Activated CD4-positive, alpha-beta T cell treated with anti-CD3 and anti-CD28 coated beads for 48 hours (primary cell): ENCODE results near the gene BEND7.
"Not testable (repeated sequence)": the region's sequence is repeated elsewhere in the genome, so short reads cannot be mapped to it uniquely, and the experiment has no call there.

ENCODE experiments used
- DNase-seq: peaks from one replicate; pipeline ENCODE4 v3.0.0-alpha.2; 2020

BEND7 gene

GRCh38 chr10:13417459-13418126, 111.2 kb downstream of the BEND7 start:
- DNase-seq: no peak

GRCh38 chr10:13416760-13417159, 112.1 kb downstream of the BEND7 start:
- no peak for DNase-seq

GRCh38 chr10:13414855-13415254, 114.0 kb downstream of the BEND7 start:
- no peak for DNase-seq

- DNase-seq: no peak
Observed at GRCh38 chr10:13414137-13414536, 114.7 kb downstream of the BEND7 start.

- DNase-seq: no peak
Observed at GRCh38 chr10:13412894-13413293, 115.9 kb downstream of the BEND7 start.

- no peak for DNase-seq
Observed at GRCh38 chr10:13404791-13405190, 124.0 kb downstream of the BEND7 start.

GRCh38 chr10:13404305-13404759, 124.5 kb downstream of the BEND7 start:
- no peak for DNase-seq

GRCh38 chr10:13403426-13403825, 125.4 kb downstream of the BEND7 start:
- not testable (repeated sequence) for DNase-seq

GRCh38 chr10:13402021-13402420, 126.8 kb downstream of the BEND7 start:
- no peak for DNase-seq

GRCh38 chr10:13401142-13401541, 127.7 kb downstream of the BEND7 start:
- no peak for DNase-seq

- DNase-seq: no peak
Observed at GRCh38 chr10:13400196-13400965, 128.4 kb downstream of the BEND7 start.

GRCh38 chr10:13399752-13400151, 129.1 kb downstream of the BEND7 start:
- DNase-seq: no peak

- no peak for DNase-seq
Observed at GRCh38 chr10:13399236-13399635, 129.6 kb downstream of the BEND7 start.

- no peak for DNase-seq
Observed at GRCh38 chr10:13397052-13397451, 131.8 kb downstream of the BEND7 start.

- DNase-seq: no peak
Observed at GRCh38 chr10:13396369-13396768, 132.4 kb downstream of the BEND7 start.

GRCh38 chr10:13395540-13395939, 133.3 kb downstream of the BEND7 start:
- DNase-seq: no peak

- DNase-seq: no peak
Observed at GRCh38 chr10:13393640-13394039, 135.2 kb downstream of the BEND7 start.

- no peak for DNase-seq
Observed at GRCh38 chr10:13392701-13393100, 136.1 kb downstream of the BEND7 start.
